HepG2 (cell line): ENCODE data around the gene RTP2. TPM values are rescaled to one million over a fixed set of nuclear protein-coding genes. Genes with fewer than 3 reads are reported as not detected.
A peak's percentile ranks its signal among the peaks of the same experiment; 100 is the strongest.

Experiments used
- ATF4 ChIP-seq, 2 experiments: fragments of 450-650 bp in 1 of 2; sonication (generic) in 1 of 2; formaldehyde crosslinking; IDR thresholded peaks; 2 replicates each; pipeline versions ENCODE4 v1.5.0 to v1.8.0; 2020 to 2022; ENCODE audit warnings: mild to moderate bottlenecking in 1 of 2, missing genetic modification reagents in 1 of 2
- BORCS8-MEF2B ChIP-seq: sonication (generic); formaldehyde crosslinking; IDR thresholded peaks from 2 replicates; pipeline ENCODE4 v1.8.0; 2022; ENCODE audit warnings: mild to moderate bottlenecking, missing genetic modification reagents
- HNF1A ChIP-seq, 2 experiments: sonication (generic) in 1 of 2; formaldehyde crosslinking in 1 of 2; IDR thresholded peaks; 2 replicates each; pipeline versions ENCODE4 v1.4.0 to v1.6.1; 2016 to 2020; ENCODE audit warnings: borderline replicate concordance in 1 of 2, low read depth in 1 of 2, mild to moderate bottlenecking in 1 of 2, missing genetic modification reagents in 1 of 2
- HOXA9 ChIP-seq: sonication (generic); formaldehyde crosslinking; IDR thresholded peaks from 2 replicates; pipeline ENCODE4 v1.8.1; 2022; ENCODE audit warnings: missing genetic modification reagents, mild to moderate bottlenecking, moderate library complexity, borderline replicate concordance
- KLF16 ChIP-seq, 2 experiments: sonication (generic) in 1 of 2; formaldehyde crosslinking in 1 of 2; IDR thresholded peaks; 2 replicates each; pipeline versions ENCODE4 v1.6.1 to v1.8.0; 2016 to 2023; ENCODE audit warnings: missing genetic modification reagents in 2 of 2, missing compliant biosample characterization in 1 of 2
- MLXIP ChIP-seq: sonication (generic); formaldehyde crosslinking; IDR thresholded peaks from 2 replicates; pipeline ENCODE4 v1.9.0; 2021; ENCODE audit warnings: missing genetic modification reagents, borderline replicate concordance
- SSRP1 ChIP-seq: IDR thresholded peaks from 2 replicates; pipeline ENCODE4 v1.6.1; 2016; ENCODE audit warnings: control low read depth
- TMF1 ChIP-seq: sonication (generic); formaldehyde crosslinking; IDR thresholded peaks from 2 replicates; pipeline ENCODE4 v1.8.1; 2022; ENCODE audit warnings: low read depth, missing genetic modification reagents
- ZFP82 ChIP-seq: sonication (generic); formaldehyde crosslinking; IDR thresholded peaks from 2 replicates; pipeline ENCODE4 v1.5.1; 2020; ENCODE audit warnings: mild to moderate bottlenecking, missing genetic modification reagents, borderline replicate concordance
- ZNF329 ChIP-seq: sonication (generic); formaldehyde crosslinking; IDR thresholded peaks from 2 replicates; pipeline ENCODE4 v1.9.0; 2021; ENCODE audit warnings: low read depth, mild to moderate bottlenecking, missing genetic modification reagents
- ZNF710 ChIP-seq: sonication (generic); formaldehyde crosslinking; IDR thresholded peaks from 2 replicates; pipeline ENCODE4 v1.5.0; 2020; ENCODE audit warnings: mild to moderate bottlenecking, missing genetic modification reagents, borderline replicate concordance
- polyA plus RNA-seq, 8 experiments: library from polyadenylated mRNA; depleted of rRNA in 3 of 8; stranded (reverse) in 7 of 8; unstranded in 1 of 8; fragments of >200 nt; fragmentation: Illumina TruSeq in 4 of 8; extraction: Trizol in 4 of 8; gene quantifications; 2 replicates each; pipeline versions ENCODE4 v1.2.1 to v1.2.3, GENCODE V29; 2011 to 2016; ENCODE audit warnings: low read depth in 4 of 8, missing spikeins in 1 of 8, mixed read lengths in 1 of 8; ENCODE audit not compliant: insufficient read depth in 1 of 8
- total RNA-seq, 5 experiments: library from RNA; depleted of rRNA; stranded (reverse); fragments of >200 nt; fragmentation: Illumina TruSeq; extraction: Trizol; gene quantifications; 2 replicates each; pipeline ENCODE4 v1.2.3, GENCODE V29; 2016; ENCODE audit warnings: low read depth in 1 of 5

Gene RTP2
- total and polyA plus RNA-seq, 2 of the 13 experiments (the other 11 are each of a cell fraction or from before 2014, with no cell fraction given) = not detected

GRCh38 chr3:187750513-187751123 is 48.3 kb upstream of the RTP2 start (continued):
- TF ChIP-seq TMF1 (CRISPR knock-in tag) = 0 out of 2 replicates have a peak, but pooled peaks have one; percentile 15
- 0 out of 2 replicates have a peak, but pooled peaks have one; percentile 15 for TF ChIP-seq ZFP82 (CRISPR knock-in tag)
- TF ChIP-seq ZNF329 (CRISPR knock-in tag) = no peak
- TF ChIP-seq HNF1A (IDR thresholded peaks at IDR 0.05; ENCODE audit: low read depth) = peak; percentile 95
- TF ChIP-seq HNF1A (CRISPR knock-in tag; IDR thresholded peaks at IDR 0.05; ENCODE audit: borderline replicate concordance) = peak; percentile 96
- TF ChIP-seq HOXA9 (CRISPR knock-in tag) = no peak
- 0 out of 2 replicates have a peak, but pooled peaks have one; percentile 30 for TF ChIP-seq ZNF710 (CRISPR knock-in tag)
- no peak for TF ChIP-seq MLXIP (CRISPR knock-in tag)
- 0 out of 4 replicates have a peak, but pooled peaks of 1 of the 2 experiments have one; percentile 2 for TF ChIP-seq KLF16 (CRISPR knock-in tag; IDR thresholded peaks at IDR 0.05)
- peak; percentile 75; the same call in 1 of the 2 replicates for TF ChIP-seq BORCS8-MEF2B (CRISPR knock-in tag)
- TF ChIP-seq ATF4 (CRISPR knock-in tag; IDR thresholded peaks at IDR 0.05) = peak in 1 of 2 experiments; percentile 76; a peak in 1 of 4 replicates
- TF ChIP-seq SSRP1 (CRISPR knock-in tag) = peak; percentile 20; the same call in 1 of the 2 replicates
